Astrocyte (in vitro differentiated cells and primary cell): ENCODE results near the gene NBEA.

Experiments used
- EZH2 ChIP-seq: IDR thresholded peaks from 2 replicates; pipeline ENCODE4 v1.6.1; 2012; ENCODE audit warnings: mild to moderate bottlenecking, low read length, inconsistent platforms; ENCODE audit not compliant: insufficient read depth
- TF ChIP-seq, protein P1 (sequence below): IDR thresholded peaks from 2 replicates; pipeline ENCODE4 v1.5.1; 2011; ENCODE audit warnings: low read depth, mild to moderate bottlenecking, inconsistent platforms, low read length, moderate library complexity; ENCODE audit not compliant: insufficient read depth

DNA sequence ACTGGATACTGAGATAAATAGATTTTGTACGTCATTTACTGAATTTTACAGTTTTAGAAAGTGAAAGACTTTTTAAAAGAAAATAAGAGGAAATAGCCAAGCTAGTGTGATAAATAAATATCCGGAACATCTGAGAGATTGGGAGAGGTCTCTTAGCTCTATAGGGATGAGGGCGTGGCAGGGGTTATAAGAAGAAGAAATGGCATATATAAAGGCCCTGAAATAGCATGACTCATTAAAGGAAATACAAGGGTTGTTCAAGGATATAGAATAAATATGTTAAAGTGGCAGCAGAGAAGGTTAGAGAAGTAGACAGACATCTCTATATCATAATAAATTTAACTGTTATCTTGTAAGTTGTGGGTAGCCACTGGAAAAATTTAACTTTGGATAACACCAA, 390.1 kb downstream of the NBEA start:
- TF ChIP-seq, protein P1, sequence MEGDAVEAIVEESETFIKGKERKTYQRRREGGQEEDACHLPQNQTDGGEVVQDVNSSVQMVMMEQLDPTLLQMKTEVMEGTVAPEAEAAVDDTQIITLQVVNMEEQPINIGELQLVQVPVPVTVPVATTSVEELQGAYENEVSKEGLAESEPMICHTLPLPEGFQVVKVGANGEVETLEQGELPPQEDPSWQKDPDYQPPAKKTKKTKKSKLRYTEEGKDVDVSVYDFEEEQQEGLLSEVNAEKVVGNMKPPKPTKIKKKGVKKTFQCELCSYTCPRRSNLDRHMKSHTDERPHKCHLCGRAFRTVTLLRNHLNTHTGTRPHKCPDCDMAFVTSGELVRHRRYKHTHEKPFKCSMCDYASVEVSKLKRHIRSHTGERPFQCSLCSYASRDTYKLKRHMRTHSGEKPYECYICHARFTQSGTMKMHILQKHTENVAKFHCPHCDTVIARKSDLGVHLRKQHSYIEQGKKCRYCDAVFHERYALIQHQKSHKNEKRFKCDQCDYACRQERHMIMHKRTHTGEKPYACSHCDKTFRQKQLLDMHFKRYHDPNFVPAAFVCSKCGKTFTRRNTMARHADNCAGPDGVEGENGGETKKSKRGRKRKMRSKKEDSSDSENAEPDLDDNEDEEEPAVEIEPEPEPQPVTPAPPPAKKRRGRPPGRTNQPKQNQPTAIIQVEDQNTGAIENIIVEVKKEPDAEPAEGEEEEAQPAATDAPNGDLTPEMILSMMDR = no peak
- no peak for TF ChIP-seq EZH2
